HG03095 (cell line): ENCODE results near the gene TRDN.
"Not testable (repeated sequence)": the region's sequence is repeated elsewhere in the genome, so short reads cannot be mapped to it uniquely, and the experiment has no call there.

Source experiments
- ATAC-seq: cut with Tn5 transposase; IDR thresholded peaks from one replicate; pipeline ENCODE4 v1.9.1; 2021; ENCODE audit warnings: moderate library complexity; ENCODE audit not compliant: unreplicated experiment

TRDN gene

DNA sequence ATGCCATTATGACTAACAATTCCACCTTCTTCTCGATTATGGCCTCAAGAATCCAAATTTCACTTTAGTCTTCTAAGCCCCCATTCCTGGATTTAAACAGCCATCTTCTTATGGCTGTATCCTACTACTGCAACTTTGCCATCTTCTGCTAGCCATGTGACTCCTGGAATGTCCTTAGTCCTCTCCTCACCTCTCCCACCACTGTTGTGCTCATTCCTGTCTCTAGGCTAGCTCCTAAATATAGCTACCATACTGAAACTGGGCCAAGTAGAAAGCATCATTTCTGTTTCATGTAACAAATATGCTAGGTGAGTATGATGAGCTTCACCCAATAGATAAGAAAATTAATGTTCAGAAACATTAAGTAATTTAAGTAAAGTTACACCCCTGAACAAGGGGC, 327.6 kb downstream of the TRDN start:
- ATAC-seq, result no peak

GRCh38 chr6:123306334-123306733, 330.4 kb downstream of the TRDN start:
- no peak for ATAC-seq

GRCh38 chr6:123295672-123296071, 341.1 kb downstream of the TRDN start:
- ATAC-seq, result no peak

DNA sequence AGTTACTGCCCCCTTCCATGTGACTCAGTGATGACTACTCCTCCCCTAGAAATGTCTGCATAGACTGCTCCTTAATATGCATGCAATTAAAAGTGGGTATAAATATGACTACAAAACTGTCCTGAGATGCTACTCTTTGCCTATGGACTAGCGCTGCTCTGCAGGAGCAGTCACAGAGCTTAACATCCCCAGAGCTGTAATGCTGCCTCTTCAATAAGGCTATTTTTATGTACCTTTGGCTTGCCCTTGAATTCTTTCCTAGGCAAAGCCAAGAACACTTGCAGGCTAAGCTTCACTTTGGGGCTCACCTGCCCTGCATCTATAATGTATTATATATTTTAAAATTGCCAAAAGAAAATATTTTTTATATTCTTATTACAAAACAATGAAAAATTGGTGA, 341.6 kb downstream of the TRDN start:
- no peak for ATAC-seq

DNA sequence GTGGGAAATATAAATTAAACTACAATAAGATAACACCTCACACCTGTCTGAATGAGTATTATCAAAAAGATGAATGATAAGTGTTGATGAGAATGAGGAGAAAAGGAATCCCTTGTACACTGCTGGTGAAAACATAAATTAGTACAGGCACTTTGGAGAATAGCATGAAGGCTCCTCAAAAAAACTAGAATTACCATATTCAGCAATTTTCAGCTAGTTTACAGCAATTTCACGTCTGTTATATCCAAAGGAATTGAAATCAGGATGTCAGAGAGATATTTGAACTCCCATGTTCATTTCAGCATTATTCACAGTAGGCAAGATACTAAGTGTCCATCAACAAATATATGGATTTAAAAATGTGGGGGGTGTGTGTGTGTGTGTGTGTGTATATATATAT, 348.1 kb downstream of the TRDN start:
- ATAC-seq, result no peak

DNA sequence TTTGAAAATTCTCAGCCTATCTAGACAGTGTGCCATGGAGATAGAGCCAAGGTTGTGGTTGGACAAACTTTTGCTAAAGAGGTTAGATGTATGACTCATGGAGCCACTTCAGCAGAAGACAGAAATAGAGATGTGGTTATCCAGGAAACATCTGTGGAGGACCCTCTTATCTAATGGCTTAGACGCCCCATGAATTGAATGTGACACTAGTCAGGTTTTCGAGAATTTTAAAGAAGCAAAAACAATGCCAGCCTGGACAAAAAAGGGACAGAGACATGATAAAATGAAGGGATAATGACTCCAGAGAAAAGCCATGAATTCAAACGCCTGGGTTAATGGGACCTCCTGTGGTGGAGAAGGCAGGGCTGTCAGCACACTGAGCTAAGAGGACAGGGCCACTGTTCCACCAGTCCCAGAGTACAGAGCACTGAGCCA, 360.2 kb downstream of the TRDN start:
- ATAC-seq, result no peak

DNA sequence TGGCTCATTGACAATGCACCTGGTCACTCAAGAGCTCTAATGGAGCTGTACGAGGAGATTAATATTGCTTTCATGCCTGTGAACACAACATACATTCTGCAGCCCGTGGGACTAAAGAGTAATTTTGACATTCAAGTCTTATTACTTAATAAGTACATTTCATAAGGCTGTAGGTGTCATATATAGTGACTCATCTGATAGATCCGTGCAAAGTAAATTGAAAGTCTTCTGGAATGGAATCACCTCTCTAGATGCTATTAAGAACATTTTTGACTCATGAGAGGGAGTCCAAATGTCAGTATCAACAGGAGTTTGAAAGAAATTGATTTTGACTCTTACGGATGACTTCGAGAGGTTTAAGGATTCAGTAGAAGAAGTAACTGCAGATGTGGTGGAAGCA, 372.8 kb downstream of the TRDN start:
- ATAC-seq, result no peak

DNA sequence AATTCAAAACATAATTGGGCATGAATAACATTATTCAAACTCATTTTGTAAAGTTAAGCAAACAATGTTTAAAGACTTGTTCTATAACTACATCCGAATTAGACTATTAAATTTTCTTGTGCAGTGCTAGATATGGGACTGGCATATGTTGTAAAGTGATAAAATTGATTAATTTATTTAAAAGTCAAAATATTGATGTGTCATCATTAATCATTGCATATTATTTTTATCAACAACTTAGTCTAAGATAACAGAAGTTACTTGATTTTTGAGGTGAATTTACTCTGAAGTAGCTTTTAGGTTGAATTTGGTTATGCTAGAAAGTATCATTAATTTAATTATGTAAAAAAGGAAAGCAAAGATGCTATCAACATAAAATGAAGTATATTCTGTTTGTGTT, 396.1 kb downstream of the TRDN start:
- ATAC-seq, result no peak

DNA sequence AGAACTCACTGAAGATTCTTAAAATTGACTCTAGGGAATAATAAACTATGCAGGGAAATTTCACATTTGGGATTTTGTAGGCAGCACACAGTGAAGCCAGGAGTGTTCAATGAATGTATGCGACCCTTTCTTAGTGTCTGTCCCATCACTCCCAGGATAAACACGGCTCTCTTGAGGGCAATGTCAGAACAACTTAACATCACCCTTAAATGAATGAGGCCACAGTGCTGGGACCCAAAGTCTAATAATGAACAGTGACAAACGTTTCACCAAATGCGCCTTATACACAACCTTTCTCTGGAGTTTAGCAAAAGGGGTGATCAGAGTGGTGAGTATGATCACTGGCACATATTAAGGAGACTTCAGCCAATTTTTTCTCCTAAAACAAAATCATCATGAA, 403.4 kb downstream of the TRDN start:
- no peak for ATAC-seq

DNA sequence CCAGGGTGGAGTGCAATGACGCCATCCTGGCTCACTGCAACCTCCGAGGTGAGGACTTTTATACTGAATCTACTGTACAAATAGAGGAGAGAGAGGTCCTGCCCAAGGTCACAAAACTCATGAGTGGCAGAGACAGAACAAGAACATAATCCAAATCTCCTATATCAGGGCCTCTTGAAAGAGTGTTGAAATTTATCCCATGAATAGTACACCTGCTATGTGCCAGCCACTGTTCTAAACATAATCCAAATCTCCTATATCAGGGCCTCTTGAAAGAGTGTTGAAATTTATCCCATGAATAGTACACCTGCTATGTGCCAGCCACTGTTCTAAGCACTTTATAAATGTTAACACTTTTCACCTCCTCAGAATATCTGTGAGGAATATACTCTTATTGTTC, 409.0 kb downstream of the TRDN start:
- not testable (repeated sequence) for ATAC-seq

- ATAC-seq, result no peak
Observed at GRCh38 chr6:123226398-123226797, 410.4 kb downstream of the TRDN start.

DNA sequence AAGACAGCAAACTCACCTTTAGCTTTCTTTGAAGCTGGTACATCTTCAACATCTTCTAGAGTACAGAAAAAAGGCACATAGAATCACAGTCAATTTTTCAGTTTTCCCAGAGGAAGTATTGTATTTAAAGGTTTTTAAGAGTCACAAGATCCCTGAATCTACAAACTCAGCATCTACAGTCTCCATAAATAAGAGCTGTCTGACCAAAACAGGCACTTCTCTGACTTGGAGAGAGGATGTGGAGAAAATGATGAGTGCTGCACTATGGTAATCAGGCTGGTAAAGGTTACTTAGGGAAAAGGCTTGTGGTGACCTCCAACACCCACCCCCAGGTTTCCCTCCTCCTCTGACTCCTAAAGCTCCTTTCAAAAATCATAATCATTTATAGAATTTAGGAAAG, 412.7 kb downstream of the TRDN start:
- ATAC-seq, result no peak

GRCh38 chr6:123223461-123223860, 413.3 kb downstream of the TRDN start:
- ATAC-seq, result no peak

DNA sequence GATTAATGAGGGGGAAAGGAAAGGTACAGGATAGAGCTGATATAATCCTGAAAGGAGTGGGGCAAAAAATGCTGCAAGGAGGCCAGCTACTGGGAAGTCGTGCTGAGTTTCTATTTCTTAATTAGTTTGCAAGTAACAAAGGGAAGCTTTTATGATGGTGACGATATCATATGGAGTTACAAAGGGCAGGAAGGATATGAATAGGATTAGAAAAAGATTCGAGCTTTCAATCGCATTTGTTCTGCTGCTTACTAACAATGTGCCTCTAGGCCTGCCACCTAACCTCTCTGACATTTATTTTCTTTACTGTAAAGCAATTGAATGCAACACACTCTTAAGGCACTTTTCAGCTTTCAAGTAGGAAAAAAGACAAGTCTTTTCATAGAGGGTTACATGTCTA, 421.5 kb downstream of the TRDN start:
- no peak for ATAC-seq

DNA sequence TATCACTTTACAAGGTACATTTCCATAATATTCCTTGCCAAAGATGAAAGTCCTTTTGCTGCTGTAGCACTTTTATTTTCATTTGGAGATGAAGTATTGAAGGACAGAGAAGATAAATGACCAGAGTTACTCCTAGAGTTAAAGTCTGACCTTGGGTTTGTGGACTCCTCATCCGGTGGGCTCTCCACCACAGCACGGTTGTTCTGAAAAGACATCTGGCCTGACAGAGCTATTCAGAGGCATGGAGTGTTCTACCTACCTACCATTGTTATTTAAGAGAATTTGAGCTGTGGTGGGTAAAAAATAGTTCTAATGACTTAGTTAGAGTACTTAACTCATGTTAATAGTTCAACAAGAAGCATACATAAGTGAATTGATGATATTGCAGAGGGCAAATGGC, 422.3 kb downstream of the TRDN start:
- ATAC-seq, result no peak

GRCh38 chr6:123213921-123214320, 422.8 kb downstream of the TRDN start:
- ATAC-seq, result no peak

DNA sequence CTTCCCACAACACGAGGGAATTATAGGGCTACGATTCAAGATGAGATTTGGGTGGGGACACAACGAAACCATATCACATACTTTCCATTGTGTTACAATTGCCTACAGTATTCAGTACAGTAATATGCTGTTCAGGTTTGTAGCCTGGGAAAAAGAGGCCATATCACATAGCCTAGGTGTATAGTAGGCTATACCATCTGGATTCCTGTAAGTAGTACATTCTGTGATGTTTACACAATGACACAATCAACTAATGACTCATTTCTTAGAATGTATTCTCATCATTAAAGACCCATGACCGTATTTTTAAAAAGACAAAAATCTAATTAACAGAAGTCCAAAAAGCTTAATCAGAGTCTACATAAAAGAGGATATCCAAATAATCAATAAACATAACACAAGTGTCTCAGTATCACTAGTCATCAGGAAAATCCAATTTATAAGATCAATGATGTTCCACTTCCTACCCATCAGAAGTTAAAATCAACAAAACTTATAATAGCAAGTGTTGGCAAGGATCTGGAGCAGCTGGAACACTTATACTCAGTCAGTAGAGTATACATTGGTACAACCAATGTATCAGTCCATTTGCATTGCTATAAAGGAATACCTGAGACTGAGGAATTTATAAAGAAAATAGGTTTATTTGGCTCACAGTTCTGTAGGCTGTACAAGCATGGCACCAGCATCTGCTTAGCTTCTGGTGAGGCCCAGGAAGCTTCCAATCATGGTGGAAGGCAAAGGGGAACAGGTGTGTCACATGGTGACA, 424.8 kb downstream of the TRDN start:
- no peak for ATAC-seq

DNA sequence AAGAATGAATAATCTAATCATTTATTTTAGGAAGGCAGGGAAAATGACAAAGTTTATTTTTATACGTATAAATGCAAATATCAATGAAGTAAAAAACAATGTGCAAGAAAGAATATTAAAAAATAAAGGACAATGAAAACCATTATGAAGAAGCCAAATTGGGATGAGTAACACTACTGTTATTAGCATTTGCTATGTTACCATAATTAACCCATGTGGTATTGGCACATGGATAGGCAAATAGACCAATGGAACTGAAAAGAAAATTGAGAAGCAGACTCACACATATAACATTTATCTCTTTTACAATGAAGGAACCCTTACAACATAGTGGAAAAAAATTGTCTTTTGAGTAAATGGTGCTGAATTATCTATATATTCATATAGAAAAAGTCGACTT, 426.1 kb downstream of the TRDN start:
- no peak for ATAC-seq

DNA sequence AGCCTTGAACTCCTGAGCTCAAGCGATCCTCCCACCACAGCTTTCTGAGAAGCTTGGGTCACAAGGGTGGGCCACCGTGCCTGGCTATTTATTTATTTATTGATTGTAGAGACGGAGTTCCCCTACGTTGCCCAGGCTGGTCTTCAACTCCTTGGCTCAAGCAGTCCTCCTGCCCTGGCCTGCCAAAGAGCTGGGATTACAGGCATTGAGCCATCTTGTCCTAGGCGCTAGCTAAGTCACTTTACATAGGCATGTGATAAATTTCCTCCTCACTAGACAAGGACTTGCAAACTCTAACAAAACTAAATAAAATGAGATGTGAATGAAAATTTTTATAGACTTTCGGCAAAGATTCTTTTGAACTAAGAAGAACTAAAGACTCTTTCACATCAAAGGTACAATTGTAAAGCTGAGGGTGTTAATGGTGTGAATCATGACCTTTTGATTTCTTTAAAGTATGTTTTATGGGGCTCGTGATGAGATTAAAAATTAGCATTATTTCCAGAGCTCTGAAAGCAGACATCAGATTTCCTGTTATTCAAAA, 428.7 kb downstream of the TRDN start:
- no peak for ATAC-seq

DNA sequence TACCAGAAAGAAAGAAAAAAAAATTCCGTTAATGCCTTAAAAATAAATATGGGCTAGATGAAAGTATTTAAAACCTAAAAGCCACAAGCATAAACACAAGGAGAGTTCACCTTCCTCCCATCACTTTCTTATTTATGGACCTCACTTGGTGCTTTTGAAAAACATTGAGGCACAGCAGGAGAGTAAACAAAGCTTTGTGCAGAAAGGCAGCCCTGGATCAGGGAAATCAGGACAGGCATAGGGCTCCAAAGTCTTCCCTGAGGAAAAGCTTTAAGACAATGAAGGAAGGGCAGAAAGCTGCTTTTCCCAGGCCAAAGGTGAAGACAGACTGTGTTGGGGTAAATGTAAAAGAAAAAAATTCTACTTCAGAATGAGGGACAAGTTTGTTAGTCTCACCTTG, 432.8 kb downstream of the TRDN start:
- no peak for ATAC-seq

GRCh38 chr6:123201869-123202372, 434.8 kb downstream of the TRDN start:
- ATAC-seq, result no peak

DNA sequence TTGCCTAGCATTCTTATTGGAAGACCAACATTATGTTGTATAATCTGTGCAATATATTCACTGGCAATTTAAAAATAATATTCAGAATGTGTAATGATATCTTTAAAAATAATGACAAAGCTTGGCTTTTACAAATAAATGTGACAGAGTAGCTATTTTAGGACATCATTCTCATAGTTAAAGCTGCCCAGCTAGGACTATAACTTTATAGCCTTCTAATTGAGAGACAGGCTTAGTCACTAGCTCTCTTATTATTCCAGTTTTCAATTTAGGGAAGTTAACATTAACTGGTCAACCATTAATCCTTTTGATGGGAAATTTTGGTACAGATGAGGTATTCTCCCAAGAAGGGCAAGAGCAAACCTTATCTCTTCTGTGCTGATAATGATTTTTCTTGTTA, 443.5 kb downstream of the TRDN start:
- no peak for ATAC-seq

DNA sequence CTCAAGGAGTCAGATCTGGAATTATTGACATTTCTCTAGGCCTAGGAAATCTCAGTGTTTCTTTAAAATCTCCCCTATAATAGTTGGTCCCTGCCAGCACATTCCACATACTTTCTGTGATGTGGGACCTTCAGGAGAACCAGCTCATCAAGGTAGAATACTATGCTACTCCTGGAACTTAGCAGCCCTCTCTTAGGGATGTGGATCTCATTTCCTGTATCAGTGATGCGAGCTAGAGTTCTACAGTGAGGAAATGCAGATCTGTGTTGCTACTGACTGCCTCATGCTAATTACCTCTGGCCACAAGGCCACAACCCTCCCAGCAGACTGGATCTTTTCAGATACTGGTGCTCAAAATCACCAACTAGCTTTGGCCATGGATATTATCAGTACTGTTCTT, 446.9 kb downstream of the TRDN start:
- no peak for ATAC-seq
